T-helper 1 cell treated with Interleukin-12 subunit alpha and Interleukin-12 subunit beta and Interleukin-4 antibody, amounts not matched to agents 30 μg/mL and 1 μg/mL, for 36 hours (primary cell): Measurements from ENCODE around the gene CCNA1.

ENCODE experiments used
- H3K27ac Mint-ChIP-seq: one replicate; pipeline ENCODE4 v1.8.0; 2021; ENCODE audit warnings: mild to moderate bottlenecking, mixed read lengths
- H3K27me3 Mint-ChIP-seq: one replicate; pipeline ENCODE4 v1.8.0; 2021; ENCODE audit warnings: low read depth, mixed read lengths
- H3K36me3 Mint-ChIP-seq: one replicate; pipeline ENCODE4 v1.8.0; 2021; ENCODE audit warnings: low read depth, mixed read lengths
- H3K4me1 Mint-ChIP-seq: one replicate; pipeline ENCODE4 v1.8.0; 2021; ENCODE audit warnings: low read depth, mixed read lengths
- H3K4me3 Mint-ChIP-seq: one replicate; pipeline ENCODE4 v1.8.0; 2021; ENCODE audit warnings: mild to moderate bottlenecking, moderate library complexity, mixed read lengths
- H3K9me3 Mint-ChIP-seq: one replicate; pipeline ENCODE4 v1.8.0; 2021; ENCODE audit warnings: mixed read lengths

CCNA1 gene

GRCh38 chr13:36436811-36437210 is 4.5 kb downstream of the CCNA1 start:
- H3K27ac Mint-ChIP-seq = no peak overlapping the region
- H3K36me3 Mint-ChIP-seq = no peaks in the 10 kb centered on the region
- H3K4me1 Mint-ChIP-seq = peaks cover 21% of the 10 kb centered on the region
- H3K9me3 Mint-ChIP-seq = no peaks in the 10 kb centered on the region
- peaks cover 21% of the 10 kb centered on the region for H3K27me3 Mint-ChIP-seq
- no peak overlapping the region for H3K4me3 Mint-ChIP-seq

GRCh38 chr13:36438594-36439483 is 6.5 kb downstream of the CCNA1 start:
- H3K4me1 Mint-ChIP-seq = peaks cover 14% of the 10 kb centered on the region
- H3K4me3 Mint-ChIP-seq = peak overlapping the region; percentile 56
- H3K27ac Mint-ChIP-seq = peak overlapping the region; percentile 33
- H3K36me3 Mint-ChIP-seq = peaks cover 3% of the 10 kb centered on the region
- H3K9me3 Mint-ChIP-seq = no peaks in the 10 kb centered on the region
- peaks cover 6% of the 10 kb centered on the region for H3K27me3 Mint-ChIP-seq

- Mint-ChIP-seq H3K4me1 (peaks cover 4% of the 10 kb centered on the region), H3K27ac (no peak overlapping the region), H3K36me3 (peaks cover 3% of the 10 kb centered on the region), H3K9me3 (no peaks in the 10 kb centered on the region), H3K4me3 (no peak overlapping the region), H3K27me3 (no peaks in the 10 kb centered on the region)
Measured at GRCh38 chr13:36445278-36445677, 13.0 kb downstream of the CCNA1 start.

GRCh38 chr13:36445891-36446351 is 13.6 kb downstream of the CCNA1 start:
- Mint-ChIP-seq H3K9me3 (no peaks in the 10 kb centered on the region), H3K4me1 (peaks cover 4% of the 10 kb centered on the region), H3K36me3 (peaks cover 3% of the 10 kb centered on the region), H3K27ac (no peak overlapping the region), H3K27me3 (peaks cover 4% of the 10 kb centered on the region), H3K4me3 (no peak overlapping the region)

GRCh38 chr13:36447501-36447900 is 15.2 kb downstream of the CCNA1 start:
- Mint-ChIP-seq H3K4me3 (no peak overlapping the region), H3K4me1 (peaks cover 8% of the 10 kb centered on the region), H3K36me3 (peaks cover 3% of the 10 kb centered on the region), H3K27me3 (peaks cover 4% of the 10 kb centered on the region), H3K9me3 (no peaks in the 10 kb centered on the region), H3K27ac (no peak overlapping the region)

GRCh38 chr13:36450534-36450933 is 18.2 kb downstream of the CCNA1 start:
- H3K4me1 Mint-ChIP-seq = peaks cover 8% of the 10 kb centered on the region
- H3K27ac Mint-ChIP-seq = no peak overlapping the region
- H3K9me3 Mint-ChIP-seq = no peaks in the 10 kb centered on the region
- H3K27me3 Mint-ChIP-seq = peaks cover 4% of the 10 kb centered on the region
- no peaks in the 10 kb centered on the region for H3K36me3 Mint-ChIP-seq
- no peak overlapping the region for H3K4me3 Mint-ChIP-seq

- H3K36me3 Mint-ChIP-seq = no peaks in the 10 kb centered on the region
- no peak overlapping the region for H3K4me3 Mint-ChIP-seq
- H3K4me1 Mint-ChIP-seq = peaks cover 4% of the 10 kb centered on the region
- peaks cover 8% of the 10 kb centered on the region for H3K27me3 Mint-ChIP-seq
- no peak overlapping the region for H3K27ac Mint-ChIP-seq
- no peaks in the 10 kb centered on the region for H3K9me3 Mint-ChIP-seq
Measured at GRCh38 chr13:36453516-36453915, 21.2 kb downstream of the CCNA1 start.

GRCh38 chr13:36454121-36454520 is 21.8 kb downstream of the CCNA1 start:
- H3K9me3 Mint-ChIP-seq = no peaks in the 10 kb centered on the region
- peaks cover 4% of the 10 kb centered on the region for H3K4me1 Mint-ChIP-seq
- peaks cover 8% of the 10 kb centered on the region for H3K27me3 Mint-ChIP-seq
- H3K4me3 Mint-ChIP-seq = no peak overlapping the region
- no peaks in the 10 kb centered on the region for H3K36me3 Mint-ChIP-seq
- no peak overlapping the region for H3K27ac Mint-ChIP-seq

- Mint-ChIP-seq H3K27me3 (peaks cover 8% of the 10 kb centered on the region), H3K9me3 (no peaks in the 10 kb centered on the region), H3K36me3 (no peaks in the 10 kb centered on the region), H3K4me1 (peaks cover 4% of the 10 kb centered on the region), H3K27ac (no peak overlapping the region), H3K4me3 (no peak overlapping the region)
Measured at GRCh38 chr13:36454987-36455386, 22.7 kb downstream of the CCNA1 start.

- Mint-ChIP-seq H3K27ac (no peak overlapping the region), H3K9me3 (no peaks in the 10 kb centered on the region), H3K27me3 (peaks cover 4% of the 10 kb centered on the region), H3K4me3 (no peak overlapping the region), H3K4me1 (peaks cover 4% of the 10 kb centered on the region), H3K36me3 (no peaks in the 10 kb centered on the region)
Measured at GRCh38 chr13:36456577-36456976, 24.3 kb downstream of the CCNA1 start.

GRCh38 chr13:36461506-36461905 is 29.2 kb downstream of the CCNA1 start:
- Mint-ChIP-seq H3K4me3 (no peak overlapping the region), H3K36me3 (no peaks in the 10 kb centered on the region), H3K4me1 (no peaks in the 10 kb centered on the region), H3K27ac (no peak overlapping the region), H3K27me3 (peaks cover 9% of the 10 kb centered on the region), H3K9me3 (no peaks in the 10 kb centered on the region)

GRCh38 chr13:36475468-36475867 is 43.2 kb downstream of the CCNA1 start:
- H3K36me3 Mint-ChIP-seq = no peaks in the 10 kb centered on the region
- H3K4me3 Mint-ChIP-seq = no peak overlapping the region
- H3K27me3 Mint-ChIP-seq = peaks cover 9% of the 10 kb centered on the region
- H3K9me3 Mint-ChIP-seq = no peaks in the 10 kb centered on the region
- H3K27ac Mint-ChIP-seq = no peak overlapping the region
- no peaks in the 10 kb centered on the region for H3K4me1 Mint-ChIP-seq

GRCh38 chr13:36476661-36477060 is 44.4 kb downstream of the CCNA1 start:
- no peaks in the 10 kb centered on the region for H3K4me1 Mint-ChIP-seq
- H3K36me3 Mint-ChIP-seq = no peaks in the 10 kb centered on the region
- no peaks in the 10 kb centered on the region for H3K9me3 Mint-ChIP-seq
- H3K27me3 Mint-ChIP-seq = peaks cover 3% of the 10 kb centered on the region
- H3K4me3 Mint-ChIP-seq = no peak overlapping the region
- no peak overlapping the region for H3K27ac Mint-ChIP-seq

GRCh38 chr13:36480726-36481427 is 48.6 kb downstream of the CCNA1 start:
- H3K4me3 Mint-ChIP-seq = no peak overlapping the region
- H3K27me3 Mint-ChIP-seq = no peaks in the 10 kb centered on the region
- H3K27ac Mint-ChIP-seq = no peak overlapping the region
- no peaks in the 10 kb centered on the region for H3K36me3 Mint-ChIP-seq
- H3K9me3 Mint-ChIP-seq = no peaks in the 10 kb centered on the region
- H3K4me1 Mint-ChIP-seq = no peaks in the 10 kb centered on the region

GRCh38 chr13:36490055-36490454 is 57.8 kb downstream of the CCNA1 start:
- no peak overlapping the region for H3K27ac Mint-ChIP-seq
- no peaks in the 10 kb centered on the region for H3K9me3 Mint-ChIP-seq
- no peaks in the 10 kb centered on the region for H3K4me1 Mint-ChIP-seq
- H3K36me3 Mint-ChIP-seq = no peaks in the 10 kb centered on the region
- no peaks in the 10 kb centered on the region for H3K27me3 Mint-ChIP-seq
- no peak overlapping the region for H3K4me3 Mint-ChIP-seq
